ENCODE measurements around the gene COA1.
"Not testable (repeated sequence)": the region's sequence is repeated elsewhere in the genome, so short reads cannot be mapped to it uniquely, and the experiment has no call there.

The COA1 gene

GRCh38 chr7:43686991-43687390, 42.3 kb downstream of the COA1 start:
- no peak for DNase-seq

- DNase-seq: no peak
Observed at GRCh38 chr7:43680736-43681135, 48.6 kb downstream of the COA1 start.

GRCh38 chr7:43679210-43680068, 49.9 kb downstream of the COA1 start:
- DNase-seq: no peak

DNA sequence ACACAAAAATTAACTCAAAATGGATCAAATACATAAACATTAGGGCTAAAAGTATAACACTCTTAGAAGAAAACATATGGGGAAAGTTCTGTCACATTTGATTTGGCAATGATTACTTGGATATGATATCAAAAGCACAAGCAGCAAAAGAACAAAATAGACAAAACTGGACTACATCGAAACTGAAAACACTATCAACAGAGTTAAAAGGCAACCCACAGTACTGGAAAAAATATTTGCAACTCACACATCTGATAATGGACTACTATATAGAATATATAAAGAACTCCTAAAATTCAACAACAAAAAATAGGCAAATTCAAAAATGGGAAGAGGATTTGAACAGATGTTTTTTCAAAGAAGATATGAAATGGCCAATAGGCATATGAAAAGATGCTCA, 51.0 kb downstream of the COA1 start:
- DNase-seq: no peak

GRCh38 chr7:43677864-43678263, 51.5 kb downstream of the COA1 start:
- DNase-seq: no peak

DNA sequence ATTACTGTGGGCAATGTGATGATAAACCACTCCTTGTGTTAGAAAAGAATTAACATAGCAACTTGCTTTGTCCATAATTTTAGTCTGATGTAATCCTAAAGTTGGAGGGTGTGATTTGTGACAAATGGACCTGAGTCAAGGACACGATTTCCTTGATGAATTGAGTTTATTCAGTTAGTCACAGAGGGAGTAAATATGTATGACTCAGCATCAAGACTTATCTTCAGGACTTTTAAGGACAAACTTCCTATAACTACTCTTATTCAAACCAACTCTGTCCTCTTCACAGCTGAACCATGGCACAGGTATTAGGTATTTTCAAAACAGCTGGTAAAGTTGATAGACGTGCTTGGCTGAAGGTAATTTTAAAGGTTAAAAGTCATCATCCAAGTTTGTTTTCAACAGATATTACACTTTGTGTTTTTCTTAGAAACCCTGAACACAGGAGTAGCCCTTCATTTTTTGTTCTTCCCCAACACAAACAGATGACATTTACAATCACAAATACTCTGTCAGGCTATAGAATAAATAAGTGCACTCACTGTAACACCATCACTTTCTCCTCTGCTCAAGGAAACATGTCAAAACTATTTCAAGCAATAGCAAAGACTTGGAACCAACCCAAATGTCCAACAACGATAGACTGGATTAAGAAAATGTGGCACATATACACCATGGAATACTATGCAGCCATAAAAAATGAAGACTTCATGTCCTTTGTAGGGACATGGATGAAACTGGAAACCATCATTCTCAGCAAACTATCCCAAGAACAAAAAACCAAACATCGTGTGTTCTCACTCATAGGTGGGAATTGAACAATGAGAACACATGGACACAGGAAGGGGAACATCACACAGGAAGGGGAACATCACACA, 54.5 kb downstream of the COA1 start:
- DNase-seq: no peak

GRCh38 chr7:43673243-43673976, 55.9 kb downstream of the COA1 start:
- DNase-seq: not testable (repeated sequence)

GRCh38 chr7:43671521-43671920, 57.8 kb downstream of the COA1 start:
- DNase-seq: no peak

DNA sequence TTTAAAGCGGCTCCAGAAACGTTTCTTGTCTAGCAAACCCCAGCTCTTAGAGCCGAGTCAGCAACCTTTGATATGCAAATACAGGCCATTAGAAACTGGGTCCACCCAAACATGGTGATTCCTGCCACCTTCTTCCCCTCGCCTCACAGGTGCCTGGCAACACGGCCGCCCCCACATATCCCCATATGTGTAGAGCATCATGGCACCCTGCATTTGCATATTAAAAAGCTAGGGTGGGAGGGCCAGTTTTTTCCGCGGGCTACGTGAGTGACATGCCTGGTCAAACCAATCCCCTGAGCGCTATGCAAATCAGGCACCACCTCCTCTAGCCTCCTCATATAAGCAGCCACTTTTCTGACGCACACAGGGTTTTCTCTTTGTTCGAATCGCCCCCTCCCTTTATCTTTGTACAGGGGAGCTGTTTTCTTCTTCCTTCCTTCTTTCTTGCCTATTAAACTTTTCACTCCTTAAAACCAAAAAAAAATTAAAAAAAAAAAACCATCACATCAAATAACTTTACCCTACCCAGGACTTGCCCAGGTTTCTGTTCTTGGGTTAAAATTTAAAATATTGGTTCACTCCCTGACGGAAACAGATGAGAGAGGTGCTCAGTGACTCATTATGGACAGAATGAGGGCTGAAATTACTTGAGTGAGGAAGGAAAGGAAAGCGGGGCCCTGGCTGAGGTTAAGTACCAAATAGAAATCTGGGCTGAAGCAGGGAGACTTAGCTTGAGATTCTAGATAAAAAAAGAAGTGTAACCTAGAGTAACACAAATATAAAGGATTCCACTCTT, 59.8 kb downstream of the COA1 start:
- DNase-seq: no peak

DNA sequence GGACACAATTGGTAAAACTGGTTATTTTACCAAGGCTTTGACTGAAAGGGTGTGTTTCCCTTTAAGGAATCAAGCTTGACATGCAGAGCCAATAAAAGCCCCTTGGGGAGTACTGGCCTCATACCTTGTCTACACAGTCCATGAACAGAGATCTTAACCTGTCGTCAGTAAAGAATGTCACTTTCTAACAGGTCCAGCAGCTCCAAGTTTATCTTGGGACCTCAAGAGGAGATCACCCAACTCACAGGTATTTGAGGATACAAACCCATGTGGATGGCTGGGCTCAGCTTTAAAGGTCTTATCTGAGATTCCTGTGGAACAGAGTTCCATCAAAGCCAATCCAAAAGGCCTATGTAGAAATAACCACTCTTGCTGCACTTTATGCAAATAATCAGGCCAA, 61.3 kb downstream of the COA1 start:
- no peak for DNase-seq

DNA sequence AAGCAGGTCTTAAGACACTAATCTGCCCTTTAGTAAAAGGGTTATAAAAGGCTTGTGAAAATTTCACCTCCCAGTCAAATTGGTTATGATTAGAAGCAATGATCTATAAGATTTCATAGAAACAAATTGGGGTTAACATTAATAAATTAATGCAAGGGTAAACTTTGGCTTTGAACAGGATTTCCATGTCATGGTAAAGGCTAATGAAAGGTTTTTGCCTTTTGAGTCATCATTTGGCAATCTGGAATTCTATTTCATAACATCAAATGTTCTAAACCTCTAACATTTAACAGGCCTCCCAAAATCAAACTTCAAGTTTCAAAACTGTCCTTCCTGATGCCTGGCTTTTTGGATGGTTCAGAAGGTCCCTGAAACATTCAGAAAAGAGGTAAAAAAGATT, 62.4 kb downstream of the COA1 start:
- DNase-seq: no peak

DNA sequence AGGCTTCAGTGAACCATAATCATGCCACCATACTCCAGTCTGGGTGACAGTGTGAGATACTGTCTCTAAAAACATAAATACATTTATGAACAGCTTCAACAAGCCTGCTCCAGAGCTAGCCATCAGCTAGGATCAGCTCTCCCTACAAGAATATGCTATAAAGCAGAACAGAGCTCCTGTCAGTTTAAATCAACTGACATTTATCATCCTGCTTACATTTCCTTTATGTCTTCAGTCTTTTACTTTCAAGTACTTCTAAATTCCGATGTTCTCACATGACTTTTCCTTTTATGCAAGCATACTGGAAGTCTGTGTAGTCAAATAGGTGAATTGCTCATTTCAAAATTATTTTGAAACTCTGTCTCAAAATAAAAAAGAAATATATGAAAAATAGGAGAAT, 64.6 kb downstream of the COA1 start:
- DNase-seq: no peak

- DNase-seq: no peak
Observed at GRCh38 chr7:43660141-43660540, 69.2 kb downstream of the COA1 start.

DNA sequence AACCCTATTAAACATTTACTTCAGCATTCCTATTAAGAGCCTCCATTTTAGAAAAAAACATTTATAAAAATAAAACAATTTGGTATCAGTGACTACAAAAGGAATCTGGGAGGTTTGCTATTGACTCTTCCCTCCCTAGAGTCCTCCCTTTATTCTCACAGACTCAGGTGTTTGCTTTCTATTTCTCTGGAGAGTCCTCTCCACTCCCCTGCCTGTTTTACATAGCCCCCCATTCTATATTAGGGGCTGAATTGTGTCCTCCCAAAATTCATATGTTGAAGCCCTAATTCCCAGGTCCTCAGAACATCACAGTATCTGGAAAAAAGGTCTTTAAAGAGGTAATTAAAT, 69.8 kb downstream of the COA1 start:
- no peak for DNase-seq

GRCh38 chr7:43658718-43659548, 70.4 kb downstream of the COA1 start:
- DNase-seq: no peak

- DNase-seq: no peak
Observed at GRCh38 chr7:43656997-43657396, 72.3 kb downstream of the COA1 start.

DNA sequence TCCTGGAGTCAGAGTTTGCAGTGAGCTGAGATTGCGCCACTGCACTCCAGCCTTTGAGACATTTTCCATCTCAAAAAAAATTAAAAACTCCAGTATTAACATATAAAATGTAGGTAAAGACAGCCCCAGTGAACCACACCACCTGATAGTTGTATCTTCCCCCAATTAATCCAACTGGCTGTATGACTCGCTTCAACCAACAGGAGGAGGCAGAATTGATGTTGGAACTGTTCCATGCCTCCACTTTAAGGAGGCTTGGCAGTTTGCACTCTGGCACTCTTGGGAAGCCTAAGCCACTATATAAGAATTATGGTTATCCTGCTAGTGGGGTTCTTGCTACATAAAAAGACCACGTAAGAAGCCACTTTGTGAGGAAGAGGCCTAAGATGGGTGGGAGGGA, 73.7 kb downstream of the COA1 start:
- no peak for DNase-seq

DNA sequence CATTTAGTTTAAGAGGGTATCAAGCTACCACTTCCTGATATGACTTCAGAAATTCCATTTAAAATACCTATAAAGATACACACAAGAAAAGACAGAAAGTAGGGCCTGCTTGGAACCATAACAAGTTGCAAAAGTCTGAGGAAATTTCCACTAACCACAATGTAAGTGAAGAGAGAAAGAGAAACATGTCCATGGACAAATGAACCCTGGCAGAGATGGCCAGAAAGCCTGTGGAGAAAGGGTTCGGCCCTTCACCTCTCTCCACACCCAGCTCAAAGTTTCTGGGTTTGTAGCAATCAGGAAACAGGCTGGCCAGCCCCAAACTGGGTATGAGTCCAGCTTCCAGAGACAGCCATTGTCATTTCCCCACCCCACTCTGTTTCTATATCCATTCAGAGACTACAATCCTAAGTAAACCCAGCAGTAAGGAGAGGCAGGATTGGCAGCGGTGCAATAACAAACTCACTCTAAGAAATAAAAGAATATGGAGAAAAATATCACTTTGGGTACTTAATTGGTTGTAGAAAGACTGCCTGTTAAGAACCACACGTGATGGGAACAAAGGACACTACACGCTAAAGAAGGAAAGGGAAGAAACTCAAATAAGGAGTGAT, 75.3 kb downstream of the COA1 start:
- no peak for DNase-seq

DNA sequence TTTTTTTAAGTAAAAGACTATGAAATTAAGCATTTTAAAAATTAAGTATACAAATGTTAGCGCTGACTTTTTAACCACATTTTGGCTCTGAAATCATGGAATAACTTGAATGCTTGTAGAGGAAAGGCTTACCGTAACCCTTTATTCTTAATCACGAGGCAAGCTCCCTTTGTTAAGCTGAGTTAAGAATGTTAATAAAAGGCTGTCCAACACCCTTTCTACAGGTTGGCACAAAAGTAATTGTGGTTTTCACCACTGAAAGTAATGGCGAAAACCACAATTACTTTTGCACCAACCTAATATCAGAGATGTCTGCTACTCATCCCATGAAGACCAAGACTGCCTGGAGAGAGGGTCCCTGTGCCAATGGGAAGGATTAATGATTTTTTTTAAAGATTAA, 75.9 kb downstream of the COA1 start:
- no peak for DNase-seq

DNA sequence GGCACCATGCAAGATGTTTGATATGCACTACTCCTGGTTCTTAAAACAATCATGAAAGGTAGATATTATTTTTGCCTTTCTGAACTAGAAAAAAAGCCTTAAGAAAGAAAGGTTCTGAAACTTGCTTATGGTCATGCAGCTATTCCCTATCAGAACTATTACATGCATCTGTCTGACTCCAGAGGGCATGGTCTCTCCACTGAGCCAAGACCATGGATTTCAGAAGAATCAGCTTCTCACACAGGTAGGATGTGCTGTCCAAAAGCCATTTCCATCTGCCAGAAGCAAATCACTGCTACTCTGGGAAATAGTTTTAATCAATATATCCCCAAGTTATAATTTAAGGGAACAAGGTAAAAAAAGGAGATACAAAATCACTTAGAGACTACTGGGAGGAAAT, 77.0 kb downstream of the COA1 start:
- no peak for DNase-seq

DNA sequence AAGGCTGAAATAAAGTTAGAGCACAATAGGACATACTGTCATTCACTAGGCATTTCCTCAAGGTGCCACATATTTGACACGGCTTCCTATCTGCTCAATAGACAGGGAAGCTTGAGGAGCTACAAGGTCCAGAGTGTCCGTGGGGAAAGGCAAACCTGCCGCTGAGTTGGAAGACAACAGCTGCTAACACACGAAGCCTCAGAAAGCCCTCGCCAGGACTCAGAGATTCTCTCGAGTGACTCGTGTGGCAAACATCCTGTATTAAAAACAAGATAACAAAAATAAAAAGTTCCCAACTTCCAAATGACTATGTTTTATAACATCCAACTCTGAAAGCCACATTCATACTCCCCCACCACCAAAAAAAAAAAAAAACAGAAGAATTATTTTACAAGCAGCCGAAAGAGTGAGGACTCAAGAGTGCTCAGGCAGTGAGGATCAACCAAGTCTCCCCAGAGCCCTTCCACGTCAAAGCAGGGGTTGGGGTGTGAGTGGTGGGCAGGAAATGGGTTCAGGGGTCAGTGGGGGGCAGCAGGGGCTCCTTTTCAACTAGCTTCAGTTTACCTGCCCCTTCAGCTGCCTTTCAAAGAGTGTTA, 78.8 kb downstream of the COA1 start:
- no peak for DNase-seq
